HEK293 (cell line): ENCODE measurements around the gene KCNB1.

Experiments used
- CTCF ChIA-PET: fragments of 350-600 bp; formaldehyde crosslinking; extraction: SDS; loops from one replicate; lab custom pipeline; 2021; ENCODE audit warnings: antibody characterized with exemption; lab: Yijun Ruan, JAX
- POLR2A ChIA-PET: fragments of 300-600 bp; formaldehyde crosslinking; extraction: SDS; loops from one replicate; lab custom pipeline; 2020; ENCODE audit warnings: antibody characterized with exemption, inconsistent platforms; lab: Yijun Ruan, JAX
- H3K27ac ChIP-seq: fragments of 200-500 bp; sonication (Bioruptor generic); 2 replicates; pipeline ENCODE4 v1.5.1; 2014; ENCODE audit warnings: low read depth, low read length, control low read depth, inconsistent platforms; ENCODE audit errors: extremely low read depth
- H3K36me3 ChIP-seq, 2 experiments: fragments of 200-500 bp in 1 of 2; sonication (Bioruptor generic) in 1 of 2; 1 replicate in 1 of 2; 2 replicates in 1 of 2; pipeline ENCODE4 v1.5.1; 2014 to 2017; ENCODE audit warnings: inconsistent platforms in 2 of 2, low read length in 2 of 2; ENCODE audit not compliant: control insufficient read depth in 2 of 2, insufficient read depth in 1 of 2
- H3K4me1 ChIP-seq: fragments of 200-500 bp; sonication (Bioruptor generic); 2 replicates; pipeline ENCODE4 v1.5.1; 2014; ENCODE audit warnings: mild to moderate bottlenecking, low read length, inconsistent platforms; ENCODE audit not compliant: control insufficient read depth, insufficient read depth
- H3K4me3 ChIP-seq: 2 replicates; pipeline ENCODE4 v1.5.1; 2011; ENCODE audit warnings: low read depth, mild to moderate bottlenecking, control low read depth, low read length, moderate library complexity
- H3K9me3 ChIP-seq: fragments of 200-500 bp; sonication (Bioruptor generic); 2 replicates; pipeline ENCODE4 v1.5.1; 2014; ENCODE audit warnings: low read depth, low read length, inconsistent platforms; ENCODE audit not compliant: control insufficient read depth, insufficient read depth
- BCL11A ChIP-seq: fragments of 450-650 bp; formaldehyde crosslinking; IDR thresholded peaks from 2 replicates; pipeline ENCODE4 v1.5.1; 2016; ENCODE audit warnings: low read depth, missing biosample characterization, missing genetic modification characterization
- HIC1 ChIP-seq: fragments of 450-650 bp; formaldehyde crosslinking; IDR thresholded peaks from 2 replicates; pipeline ENCODE4 v1.5.1; 2016; ENCODE audit warnings: missing biosample characterization, missing genetic modification characterization
- HOXA7 ChIP-seq: sonication (generic); formaldehyde crosslinking; IDR thresholded peaks from 2 replicates; pipeline ENCODE4 v1.8.1; 2022; ENCODE audit warnings: missing genetic modification reagents, borderline replicate concordance
- KLF7 ChIP-seq: fragments of 450-650 bp; formaldehyde crosslinking; IDR thresholded peaks from 2 replicates; pipeline ENCODE4 v1.5.1; 2016; ENCODE audit warnings: missing biosample characterization, missing genetic modification characterization, borderline replicate concordance
- MEIS1 ChIP-seq: sonication (generic); formaldehyde crosslinking; IDR thresholded peaks from 2 replicates; pipeline ENCODE4 v1.8.1; 2022; ENCODE audit warnings: missing genetic modification reagents, mild to moderate bottlenecking, borderline replicate concordance
- PRDM10 ChIP-seq: fragments of 450-650 bp; formaldehyde crosslinking; IDR thresholded peaks from 2 replicates; pipeline ENCODE4 v1.5.1; 2016; ENCODE audit warnings: missing biosample characterization, missing genetic modification characterization
- SCRT2 ChIP-seq: fragments of 450-650 bp; formaldehyde crosslinking; IDR thresholded peaks from 2 replicates; pipeline ENCODE4 v1.5.1; 2016; ENCODE audit warnings: missing biosample characterization, missing genetic modification characterization
- YY1 ChIP-seq: fragments of 450-650 bp; formaldehyde crosslinking; IDR thresholded peaks from 2 replicates; pipeline ENCODE4 v1.5.1; 2018; ENCODE audit warnings: missing biosample characterization, missing genetic modification characterization
- ZBTB8A ChIP-seq: fragments of 450-650 bp; formaldehyde crosslinking; IDR thresholded peaks from 2 replicates; pipeline ENCODE4 v1.5.1; 2016; ENCODE audit warnings: missing biosample characterization, missing genetic modification characterization
- ZNF366 ChIP-seq: fragments of 450-650 bp; formaldehyde crosslinking; conservative IDR thresholded peaks from 2 replicates; pipeline ENCODE4 v1.5.1; 2016; ENCODE audit warnings: missing biosample characterization, missing genetic modification characterization
- ZNF394 ChIP-seq: fragments of 450-650 bp; formaldehyde crosslinking; IDR thresholded peaks from 2 replicates; pipeline ENCODE4 v1.5.1; 2016; ENCODE audit warnings: missing biosample characterization, missing genetic modification characterization, mild to moderate bottlenecking, moderate library complexity, borderline replicate concordance
- ZNF623 ChIP-seq: fragments of 450-650 bp; formaldehyde crosslinking; IDR thresholded peaks from 2 replicates; pipeline ENCODE4 v1.5.1; 2016; ENCODE audit warnings: missing biosample characterization, missing genetic modification characterization
- ZNF692 ChIP-seq: fragments of 450-650 bp; formaldehyde crosslinking; IDR thresholded peaks from 2 replicates; pipeline ENCODE4 v1.5.1; 2016; ENCODE audit warnings: missing biosample characterization, missing genetic modification characterization
- ZNF76 ChIP-seq: fragments of 450-650 bp; formaldehyde crosslinking; IDR thresholded peaks from 2 replicates; pipeline ENCODE4; 2016; ENCODE audit warnings: low read depth, missing biosample characterization, missing genetic modification characterization, borderline replicate concordance
- ZNF768 ChIP-seq: fragments of 450-650 bp; formaldehyde crosslinking; IDR thresholded peaks from 2 replicates; pipeline ENCODE4 v1.5.1; 2018; ENCODE audit warnings: missing biosample characterization, mild to moderate bottlenecking, missing genetic modification characterization
- ZNF830 ChIP-seq: fragments of 450-650 bp; IDR thresholded peaks from 2 replicates; pipeline ENCODE4 v1.5.0; 2018; ENCODE audit warnings: missing biosample characterization, missing genetic modification characterization, low read depth, mild to moderate bottlenecking, moderate library complexity

The KCNB1 gene

GRCh38 chr20:49391404-49392245 lies 90.8 kb downstream of the KCNB1 start (continued):
- TF ChIP-seq HIC1 (no peak), ZNF768 (tag by site-specific recombination) (no peak), BCL11A (tag by site-specific recombination) (no peak), MEIS1 (no peak), ZNF692 (tag by site-specific recombination) (no peak)

GRCh38 chr20:49389854-49390253 lies 92.6 kb downstream of the KCNB1 start:
- Histone ChIP-seq H3K36me3 (no peaks in the 10 kb centered on the region), H3K9me3 (no peaks in the 10 kb centered on the region)
- CTCF ChIA-PET = interaction anchor here (0.6 to 0.8 kb wide), 4 partner anchors 21 to 224 kb away, joined by 3 to 4 read pairs (median 3); no protein-coding TSS in a partner anchor
- no peak for TF ChIP-seq YY1 (tag by site-specific recombination)
- no peak for TF ChIP-seq ZNF394 (tag by site-specific recombination)
- peak; percentile 96 for TF ChIP-seq ZNF623 (tag by site-specific recombination)
- TF ChIP-seq ZBTB8A (tag by site-specific recombination) = no peak
- no peak for TF ChIP-seq SCRT2
- no peak for TF ChIP-seq ZNF76
- TF ChIP-seq HOXA7 (CRISPR knock-in tag) = no peak
- no peak for TF ChIP-seq KLF7 (tag by site-specific recombination)
- TF ChIP-seq, all 188 proteins: peak for 1
- H3K4me1 ChIP-seq = no peaks in the 10 kb centered on the region
- POLR2A ChIA-PET = no interaction called here
- no peak overlapping the region for H3K27ac ChIP-seq
- no peak overlapping the region for H3K4me3 ChIP-seq

GRCh38 chr20:49388744-49389143 lies 93.7 kb downstream of the KCNB1 start:
- no peak overlapping the region for H3K27ac ChIP-seq
- no peaks in the 10 kb centered on the region for H3K36me3 ChIP-seq
- no peaks in the 10 kb centered on the region for H3K4me1 ChIP-seq
- ChIA-PET CTCF (interaction anchor here (0.8 to 1.2 kb wide), 2 partner anchors 9 to 148 kb away, joined by 3 read pairs; no protein-coding TSS in a partner anchor), POLR2A (no interaction called here)
- TF ChIP-seq PRDM10 (peak; percentile 85), ZNF830 (tag by site-specific recombination) (no peak), ZNF366 (peak; percentile 31; the same call in 1 of the 2 replicates)
- no peak overlapping the region for H3K4me3 ChIP-seq
- H3K9me3 ChIP-seq = no peaks in the 10 kb centered on the region
